ENCODE results near the gene KEL. TPM values are rescaled to one million over a fixed set of nuclear protein-coding genes. Genes with fewer than 3 reads are reported as not detected.

Gene KEL
- total RNA-seq, 1 experiment from 2014 or later: not detected

GRCh38 chr7:142919656-142920055 lies 42.5 kb downstream of the KEL start:
- Histone ChIP-seq H3K4me3 (ENCODE audit: low read depth, low read length) (no peak overlapping the region), H3K9me3 (no peaks in the 10 kb centered on the region), H3K4me1 (peaks cover 23% of the 10 kb centered on the region), H3K36me3 (ENCODE audit: control insufficient read depth, insufficient read depth, low read length) (no peaks in the 10 kb centered on the region), H3K27me3 (replicated peaks; ENCODE audit: control insufficient read depth, insufficient read depth, low read length) (no peaks in the 10 kb centered on the region)
- Mint-ChIP-seq H3K27ac (ENCODE audit: unreplicated experiment) (peak overlapping the region; percentile 60), H3K36me3 (ENCODE audit: insufficient read depth, unreplicated experiment) (no peaks in the 10 kb centered on the region), H3K4me1 (ENCODE audit: low read depth, unreplicated experiment) (peaks cover 11% of the 10 kb centered on the region), H3K27me3 (ENCODE audit: insufficient read depth, unreplicated experiment) (no peaks in the 10 kb centered on the region), H3K9me3 (ENCODE audit: unreplicated experiment) (no peaks in the 10 kb centered on the region), H3K4me3 (ENCODE audit: unreplicated experiment) (no peak overlapping the region)
- ChIA-PET POLR2A (no interaction called here), CTCF (no interaction called here)
- no peak for TF ChIP-seq CTCF (IDR thresholded peaks at IDR 0.05; ENCODE audit: insufficient read depth in 1 of 2, low read depth in 1 of 2, low read length in 1 of 2, severe bottlenecking in 1 of 2, unreplicated experiment in 1 of 2)
- BruUV-seq (replicated peaks): no TSS peak
- intact Hi-C loops (cut with micrococcal nuclease; ENCODE audit: unreplicated experiment): no loop called here
- DNase-seq: no peak

GRCh38 chr7:142918901-142919300 lies 43.3 kb downstream of the KEL start:
- ChIA-PET CTCF (no interaction called here), POLR2A (no interaction called here)
- Mint-ChIP-seq H3K4me1 (ENCODE audit: low read depth, unreplicated experiment) (peaks cover 16% of the 10 kb centered on the region), H3K27me3 (ENCODE audit: insufficient read depth, unreplicated experiment) (no peaks in the 10 kb centered on the region), H3K9me3 (ENCODE audit: unreplicated experiment) (no peaks in the 10 kb centered on the region), H3K27ac (ENCODE audit: unreplicated experiment) (peak overlapping the region; percentile 60), H3K36me3 (ENCODE audit: insufficient read depth, unreplicated experiment) (no peaks in the 10 kb centered on the region), H3K4me3 (ENCODE audit: unreplicated experiment) (no peak overlapping the region)
- peaks cover 30% of the 10 kb centered on the region for H3K4me1 ChIP-seq
- no peak overlapping the region for H3K4me3 ChIP-seq (ENCODE audit: low read depth, low read length)
- H3K36me3 ChIP-seq (ENCODE audit: control insufficient read depth, insufficient read depth, low read length): no peaks in the 10 kb centered on the region
- H3K27me3 ChIP-seq (replicated peaks; ENCODE audit: control insufficient read depth, insufficient read depth, low read length): no peaks in the 10 kb centered on the region
- H3K9me3 ChIP-seq: no peaks in the 10 kb centered on the region
- intact Hi-C loops (cut with micrococcal nuclease; ENCODE audit: unreplicated experiment): no loop called here
- TF ChIP-seq CTCF (IDR thresholded peaks at IDR 0.05; ENCODE audit: insufficient read depth in 1 of 2, low read depth in 1 of 2, low read length in 1 of 2, severe bottlenecking in 1 of 2, unreplicated experiment in 1 of 2): no peak
- DNase-seq: no peak
- BruUV-seq (replicated peaks): no TSS peak

GRCh38 chr7:142917447-142917846 lies 44.7 kb downstream of the KEL start:
- H3K4me3 ChIP-seq (ENCODE audit: low read depth, low read length): no peak overlapping the region
- no peak for DNase-seq
- no peak for TF ChIP-seq CTCF (IDR thresholded peaks at IDR 0.05; ENCODE audit: insufficient read depth in 1 of 2, low read depth in 1 of 2, low read length in 1 of 2, severe bottlenecking in 1 of 2, unreplicated experiment in 1 of 2)
- H3K36me3 ChIP-seq (ENCODE audit: control insufficient read depth, insufficient read depth, low read length): no peaks in the 10 kb centered on the region
- BruUV-seq (replicated peaks): no TSS peak
- intact Hi-C loops (cut with micrococcal nuclease; ENCODE audit: unreplicated experiment): no loop called here
- H3K4me1 ChIP-seq: peaks cover 30% of the 10 kb centered on the region
- peaks cover 22% of the 10 kb centered on the region for H3K4me1 Mint-ChIP-seq (ENCODE audit: low read depth, unreplicated experiment)
- no peak overlapping the region for H3K4me3 Mint-ChIP-seq (ENCODE audit: unreplicated experiment)
- H3K27me3 ChIP-seq (replicated peaks; ENCODE audit: control insufficient read depth, insufficient read depth, low read length): no peaks in the 10 kb centered on the region
- peaks cover 5% of the 10 kb centered on the region; the same call in 1 of the 2 replicates for H3K9me3 ChIP-seq
- H3K27me3 Mint-ChIP-seq (ENCODE audit: insufficient read depth, unreplicated experiment): no peaks in the 10 kb centered on the region
- H3K27ac Mint-ChIP-seq (ENCODE audit: unreplicated experiment): no peak overlapping the region
- CTCF ChIA-PET: interaction anchor here (0.7 kb wide), 1 partner anchor 86 kb away, joined by 9 read pairs; no protein-coding TSS in a partner anchor
- no peaks in the 10 kb centered on the region for H3K36me3 Mint-ChIP-seq (ENCODE audit: insufficient read depth, unreplicated experiment)
- peaks cover 4% of the 10 kb centered on the region for H3K9me3 Mint-ChIP-seq (ENCODE audit: unreplicated experiment)
- POLR2A ChIA-PET: no interaction called here
